OCI-LY3 (cell line): Measurements from ENCODE around the gene VAV1.

Experiments
- CTCF ChIP-seq: fragments of 200-600, 300-600 bp; sonication (generic); IDR thresholded peaks from 2 replicates; pipeline ENCODE4 v1.5.1; 2014; ENCODE audit warnings: antibody characterized with exemption, low read length, low read depth
- EZH2phosphoT487 ChIP-seq: fragments of 200-600 bp; shearing (Covaris generic); IDR thresholded peaks from 2 replicates; pipeline ENCODE4 v1.6.1; 2018; ENCODE audit warnings: antibody characterized with exemption, mixed run types, low read depth

DNA sequence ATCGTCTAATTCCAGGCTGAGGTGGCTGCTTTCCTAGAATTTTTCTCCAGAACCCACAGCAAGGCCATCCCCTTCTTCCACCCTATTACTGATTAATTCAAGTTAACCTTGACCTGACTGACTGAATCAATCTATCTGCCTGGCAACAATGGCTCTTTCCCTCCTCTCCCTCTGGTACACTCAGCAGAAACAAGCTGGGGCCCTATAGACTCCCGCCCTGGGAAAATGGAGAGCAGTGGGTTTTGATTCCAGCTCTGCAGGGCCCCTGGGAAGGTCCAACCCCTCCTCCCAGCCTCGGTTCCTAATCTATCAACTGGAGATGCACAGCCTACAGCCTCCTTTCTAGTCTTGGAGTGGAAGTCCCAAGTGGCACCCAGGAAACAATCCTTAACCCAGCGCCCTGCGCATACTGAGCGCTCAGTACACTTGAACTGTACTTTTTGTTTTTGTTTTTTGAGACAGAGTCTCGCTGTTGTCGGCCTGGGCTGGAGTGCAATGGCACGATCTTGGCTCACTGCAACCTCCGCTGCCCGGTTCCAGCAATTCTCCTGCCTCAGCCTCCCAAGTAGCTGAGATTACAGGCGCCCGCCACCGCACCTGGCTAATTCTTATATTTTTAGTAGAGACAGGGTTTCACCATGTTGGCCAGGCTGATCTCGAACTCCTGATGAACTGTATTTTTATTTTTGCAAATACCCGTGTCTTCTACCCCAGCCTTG, 46.8 kb upstream of the VAV1 start:
- TF ChIP-seq CTCF: no peak
- TF ChIP-seq EZH2phosphoT487: no peak
